Measurements from ENCODE around the gene PABPN1. TPM values are rescaled to one million over a fixed set of nuclear protein-coding genes. Genes with fewer than 3 reads are reported as not detected.

The PABPN1 gene
- polyA plus RNA-seq, 1 experiment, result 119 TPM

GRCh38 chr14:23307687-23308644 lies 13.3 kb upstream of the PABPN1 start:
- Histone ChIP-seq H3K4me3 (ENCODE audit: low read depth, low read length) (peak overlapping the region; percentile 91), H3K36me3 (ENCODE audit: control insufficient read depth, insufficient read depth, low read length) (peaks cover 23% of the 10 kb centered on the region), H3K27me3 (ENCODE audit: control insufficient read depth, insufficient read depth, low read length) (no peaks in the 10 kb centered on the region)
- CTCF ChIA-PET, result interaction anchor here (1.4 kb wide), 1 partner anchor 13 kb away, joined by 7 read pairs; no protein-coding TSS in a partner anchor
- no peak for DNase-seq (ENCODE audit: low read depth)
- TF ChIP-seq CTCF (IDR thresholded peaks at IDR 0.05; ENCODE audit: insufficient read depth, low read depth, low read length), result no peak
- POLR2A ChIA-PET, result no interaction called here

GRCh38 chr14:23308721-23309445 lies 12.4 kb upstream of the PABPN1 start:
- no peak for TF ChIP-seq CTCF (IDR thresholded peaks at IDR 0.05; ENCODE audit: insufficient read depth, low read depth, low read length)
- Histone ChIP-seq H3K36me3 (ENCODE audit: control insufficient read depth, insufficient read depth, low read length) (peaks cover 23% of the 10 kb centered on the region), H3K4me3 (ENCODE audit: low read depth, low read length) (no peak overlapping the region), H3K27me3 (ENCODE audit: control insufficient read depth, insufficient read depth, low read length) (no peaks in the 10 kb centered on the region)
- DNase-seq (ENCODE audit: low read depth), result no peak
- ChIA-PET POLR2A (no interaction called here), CTCF (no interaction called here)

GRCh38 chr14:23310546-23310945 lies 10.7 kb upstream of the PABPN1 start:
- H3K27me3 ChIP-seq (ENCODE audit: control insufficient read depth, insufficient read depth, low read length), result no peaks in the 10 kb centered on the region
- CTCF ChIA-PET, result interaction anchor here (0.6 to 1.0 kb wide), 2 partner anchors 9 kb away, joined by 3 read pairs; no protein-coding TSS in a partner anchor
- DNase-seq (ENCODE audit: low read depth), result no peak
- no peak overlapping the region for H3K4me3 ChIP-seq (ENCODE audit: low read depth, low read length)
- H3K36me3 ChIP-seq (ENCODE audit: control insufficient read depth, insufficient read depth, low read length), result peaks cover 23% of the 10 kb centered on the region
- POLR2A ChIA-PET, result interaction anchor here (1.1 kb wide), 1 partner anchor 11 kb away, joined by 3 read pairs; the partner anchor contains the start of gene PABPN1
- no peak for TF ChIP-seq CTCF (IDR thresholded peaks at IDR 0.05; ENCODE audit: insufficient read depth, low read depth, low read length)

GRCh38 chr14:23316300-23316699 lies 5.0 kb upstream of the PABPN1 start:
- H3K4me3 ChIP-seq (ENCODE audit: low read depth, low read length), result no peak overlapping the region
- POLR2A ChIA-PET, result no interaction called here
- peaks cover 3% of the 10 kb centered on the region for H3K36me3 ChIP-seq (ENCODE audit: control insufficient read depth, insufficient read depth, low read length)
- TF ChIP-seq CTCF (IDR thresholded peaks at IDR 0.05; ENCODE audit: insufficient read depth, low read depth, low read length), result no peak
- CTCF ChIA-PET, result interaction anchor here (0.6 kb wide), 1 partner anchor 9 kb away, joined by 3 read pairs; the partner anchor contains the start of gene BCL2L2
- no peaks in the 10 kb centered on the region for H3K27me3 ChIP-seq (ENCODE audit: control insufficient read depth, insufficient read depth, low read length)
- DNase-seq (ENCODE audit: low read depth), result no peak
